HepG2 (cell line): Measurements from ENCODE around the gene UNG. TPM values are rescaled to one million over a fixed set of nuclear protein-coding genes. Genes with fewer than 3 reads are reported as not detected.

Source experiments
- HNRNPH1 ChIP-seq: fragments of 200-400 bp; formaldehyde crosslinking; optimal IDR thresholded peaks from 2 replicates; pipeline ENCODE3; 2017; ENCODE audit warnings: mild to moderate bottlenecking, low read depth, low read length
- KLF11 ChIP-seq: IDR thresholded peaks from 2 replicates; pipeline ENCODE4 v1.6.1; 2016; ENCODE audit warnings: missing compliant biosample characterization
- MBNL3 ChIP-seq: fragments of 250-450 bp; sonication (Bioruptor Pico); conservative IDR thresholded peaks from 2 replicates; pipeline ENCODE4 v1.8.0; 2022; ENCODE audit warnings: mild to moderate bottlenecking, inconsistent platforms
- MIXL1 ChIP-seq: IDR thresholded peaks from 2 replicates; pipeline ENCODE4 v1.6.1; 2016
- MTF2 ChIP-seq: sonication (generic); formaldehyde crosslinking; IDR thresholded peaks from 2 replicates; pipeline ENCODE4 v1.5.0; 2020; ENCODE audit warnings: missing genetic modification reagents, borderline replicate concordance
- PHF8 ChIP-seq: sonication (generic); formaldehyde crosslinking; IDR thresholded peaks from 2 replicates; pipeline ENCODE4 v1.5.0; 2020; ENCODE audit warnings: missing genetic modification reagents
- POLR2AphosphoS5 ChIP-seq: IDR thresholded peaks from 2 replicates; pipeline ENCODE4 v1.6.1; 2012; ENCODE audit warnings: low read depth, low read length
- POLR2G ChIP-seq: fragments of 200-400 bp; formaldehyde crosslinking; IDR thresholded peaks from 2 replicates; pipeline ENCODE4 v1.6.1; 2018; ENCODE audit warnings: mild to moderate bottlenecking, low read depth, low read length, moderate library complexity
- PRPF4 ChIP-seq: fragments of 200-400 bp; formaldehyde crosslinking; IDR thresholded peaks from 2 replicates; pipeline ENCODE4 v1.6.1; 2016; ENCODE audit warnings: low read length, low read depth; ENCODE audit not compliant: poor library complexity, severe bottlenecking
- REL ChIP-seq: sonication (generic); formaldehyde crosslinking; conservative IDR thresholded peaks from 2 replicates; pipeline ENCODE4 v1.8.0; 2022; ENCODE audit warnings: mild to moderate bottlenecking, missing genetic modification reagents, moderate library complexity
- SRSF1 ChIP-seq: fragments of 200-400 bp; formaldehyde crosslinking; optimal IDR thresholded peaks from 2 replicates; pipeline ENCODE3; 2017; ENCODE audit warnings: mild to moderate bottlenecking, low read depth, low read length, moderate library complexity
- WIZ ChIP-seq: sonication (generic); formaldehyde crosslinking; IDR thresholded peaks from 2 replicates; pipeline ENCODE4 v1.5.1; 2020; ENCODE audit warnings: mild to moderate bottlenecking, missing genetic modification reagents
- YEATS2 ChIP-seq: sonication (generic); formaldehyde crosslinking; IDR thresholded peaks from 2 replicates; pipeline ENCODE4 v1.4.0; 2020; ENCODE audit warnings: missing genetic modification reagents, borderline replicate concordance
- ZBTB38 ChIP-seq: sonication (generic); formaldehyde crosslinking; IDR thresholded peaks from 2 replicates; pipeline ENCODE4 v1.5.1; 2020; ENCODE audit warnings: mild to moderate bottlenecking, missing genetic modification reagents
- ZFX ChIP-seq: sonication (generic); formaldehyde crosslinking; IDR thresholded peaks from 2 replicates; pipeline ENCODE4 v1.4.0; 2020; ENCODE audit warnings: mild to moderate bottlenecking, low read depth, missing genetic modification reagents, moderate library complexity
- ZMYM3 ChIP-seq: sonication (generic); formaldehyde crosslinking; IDR thresholded peaks from 2 replicates; pipeline ENCODE4 v1.5.1; 2020; ENCODE audit warnings: mild to moderate bottlenecking, missing genetic modification reagents
- ZNF782 ChIP-seq: sonication (generic); formaldehyde crosslinking; IDR thresholded peaks from 2 replicates; pipeline ENCODE4 v1.4.0; 2020; ENCODE audit warnings: missing genetic modification reagents, mild to moderate bottlenecking, borderline replicate concordance
- polyA plus RNA-seq, 8 experiments: library from polyadenylated mRNA; depleted of rRNA in 3 of 8; stranded (reverse) in 7 of 8; unstranded in 1 of 8; fragments of >200 nt; fragmentation: Illumina TruSeq in 4 of 8; extraction: Trizol in 4 of 8; gene quantifications; 2 replicates each; pipeline versions ENCODE4 v1.2.1 to v1.2.3, GENCODE V29; 2011 to 2016; ENCODE audit warnings: low read depth in 4 of 8, missing spikeins in 1 of 8, mixed read lengths in 1 of 8; ENCODE audit not compliant: insufficient read depth in 1 of 8
- total RNA-seq, 5 experiments: library from RNA; depleted of rRNA; stranded (reverse); fragments of >200 nt; fragmentation: Illumina TruSeq; extraction: Trizol; gene quantifications; 2 replicates each; pipeline ENCODE4 v1.2.3, GENCODE V29; 2016; ENCODE audit warnings: low read depth in 1 of 5
- TF ChIP-seq, protein P1 (sequence below): sonication (generic); formaldehyde crosslinking; conservative IDR thresholded peaks from 2 replicates; pipeline ENCODE4 v1.8.0; 2022; ENCODE audit warnings: missing genetic modification reagents
- TF ChIP-seq, protein P2 (sequence below): sonication (generic); formaldehyde crosslinking; IDR thresholded peaks from 2 replicates; pipeline ENCODE4 v1.8.0; 2022; ENCODE audit warnings: missing genetic modification reagents, mild to moderate bottlenecking, borderline replicate concordance

The UNG gene
- total and polyA plus RNA-seq, 2 of the 13 experiments (the other 11 are each of a cell fraction or from before 2014, with no cell fraction given) = 23.3 to 114 TPM

DNA sequence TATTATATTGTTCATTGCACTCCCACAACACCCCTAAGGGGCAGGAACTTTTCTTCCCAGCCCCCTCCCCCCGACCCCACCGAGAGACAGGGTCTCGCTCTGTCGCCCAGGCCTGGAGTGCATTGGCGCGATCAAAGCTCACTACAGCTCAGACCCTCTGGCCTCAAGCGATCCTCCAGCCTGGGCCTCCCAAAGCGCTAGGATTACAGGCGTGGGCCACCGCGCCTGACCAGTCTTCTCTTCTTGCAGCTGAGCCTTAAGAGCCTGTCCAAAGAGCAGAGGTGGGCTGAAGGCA is 310 bp upstream of the UNG start (continued):
- TF ChIP-seq POLR2G = peak; percentile 61
- TF ChIP-seq MIXL1 = 0 out of 2 replicates have a peak, but pooled peaks have one; percentile 23
- 0 out of 2 replicates have a peak, but pooled peaks have one; percentile 2 for TF ChIP-seq YEATS2
- 0 out of 2 replicates have a peak, but pooled peaks have one; percentile 13 for TF ChIP-seq ZBTB38 (CRISPR knock-in tag)
- TF ChIP-seq, protein P1, sequence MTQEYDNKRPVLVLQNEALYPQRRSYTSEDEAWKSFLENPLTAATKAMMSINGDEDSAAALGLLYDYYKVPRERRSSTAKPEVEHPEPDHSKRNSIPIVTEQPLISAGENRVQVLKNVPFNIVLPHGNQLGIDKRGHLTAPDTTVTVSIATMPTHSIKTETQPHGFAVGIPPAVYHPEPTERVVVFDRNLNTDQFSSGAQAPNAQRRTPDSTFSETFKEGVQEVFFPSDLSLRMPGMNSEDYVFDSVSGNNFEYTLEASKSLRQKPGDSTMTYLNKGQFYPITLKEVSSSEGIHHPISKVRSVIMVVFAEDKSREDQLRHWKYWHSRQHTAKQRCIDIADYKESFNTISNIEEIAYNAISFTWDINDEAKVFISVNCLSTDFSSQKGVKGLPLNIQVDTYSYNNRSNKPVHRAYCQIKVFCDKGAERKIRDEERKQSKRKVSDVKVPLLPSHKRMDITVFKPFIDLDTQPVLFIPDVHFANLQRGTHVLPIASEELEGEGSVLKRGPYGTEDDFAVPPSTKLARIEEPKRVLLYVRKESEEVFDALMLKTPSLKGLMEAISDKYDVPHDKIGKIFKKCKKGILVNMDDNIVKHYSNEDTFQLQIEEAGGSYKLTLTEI (CRISPR knock-in tag) = no peak
- TF ChIP-seq PRPF4 = no peak
- TF ChIP-seq ZFX = peak; percentile 82
- no peak for TF ChIP-seq HNRNPH1
- TF ChIP-seq MTF2 (CRISPR knock-in tag) = no peak
- peak; percentile 25 for TF ChIP-seq SRSF1
- TF ChIP-seq, protein P2, sequence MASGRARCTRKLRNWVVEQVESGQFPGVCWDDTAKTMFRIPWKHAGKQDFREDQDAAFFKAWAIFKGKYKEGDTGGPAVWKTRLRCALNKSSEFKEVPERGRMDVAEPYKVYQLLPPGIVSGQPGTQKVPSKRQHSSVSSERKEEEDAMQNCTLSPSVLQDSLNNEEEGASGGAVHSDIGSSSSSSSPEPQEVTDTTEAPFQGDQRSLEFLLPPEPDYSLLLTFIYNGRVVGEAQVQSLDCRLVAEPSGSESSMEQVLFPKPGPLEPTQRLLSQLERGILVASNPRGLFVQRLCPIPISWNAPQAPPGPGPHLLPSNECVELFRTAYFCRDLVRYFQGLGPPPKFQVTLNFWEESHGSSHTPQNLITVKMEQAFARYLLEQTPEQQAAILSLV = no peak
- TF ChIP-seq POLR2AphosphoS5 = peak; percentile 72
- no peak for TF ChIP-seq MBNL3 (CRISPR knock-in tag)
- TF ChIP-seq KLF11 = no peak
- TF ChIP-seq WIZ = no peak
- TF ChIP-seq ZNF782 = no peak
- peak; percentile 67 for TF ChIP-seq PHF8 (CRISPR knock-in tag)
- no peak for TF ChIP-seq REL (CRISPR knock-in tag)
- TF ChIP-seq ZMYM3 = peak; percentile 89
